Activated T-helper 2 cell treated with anti-CD3 and anti-CD28 coated beads, Interferon-gamma antibody, Interleukin-2, Interleukin-4, amounts not matched to agents 10 μg/mL and 5 μg/mL and 100 μg/mL, durations not matched to agents 14 hours and 24 hours and 36 hours (primary cell): ENCODE data around the gene FOXO1. TPM values are rescaled to one million over a fixed set of nuclear protein-coding genes. Genes with fewer than 3 reads are reported as not detected.

Experiments
- DNase-seq: peaks from one replicate; pipeline ENCODE4 v3.0.0; 2021; ENCODE audit warnings: low spot score
- H3K27ac Mint-ChIP-seq: one replicate; pipeline ENCODE4 v1.8.0; 2021; ENCODE audit warnings: mixed read lengths
- H3K27me3 Mint-ChIP-seq: one replicate; pipeline ENCODE4 v1.8.0; 2021; ENCODE audit warnings: low read depth, mixed read lengths
- H3K36me3 Mint-ChIP-seq: one replicate; pipeline ENCODE4 v1.8.0; 2021; ENCODE audit warnings: low read depth, mixed read lengths
- H3K4me1 Mint-ChIP-seq: one replicate; pipeline ENCODE4 v1.8.0; 2021; ENCODE audit warnings: low read depth, mixed read lengths
- H3K4me3 Mint-ChIP-seq: one replicate; pipeline ENCODE4 v1.8.0; 2021; ENCODE audit warnings: low read depth, mild to moderate bottlenecking, moderate library complexity, mixed read lengths
- H3K9me3 Mint-ChIP-seq: one replicate; pipeline ENCODE4 v1.8.0; 2021; ENCODE audit warnings: mixed read lengths
- intact Hi-C: fragments of 100-400 bp; cut with micrococcal nuclease; formaldehyde crosslinking; loops from one replicate; pipeline ENCODE4 v1.15.1; 2023
- total RNA-seq: library from RNA; stranded (reverse); gene quantifications from 2 replicates; pipeline ENCODE4 v1.2.3, GENCODE V29; 2022

FOXO1 gene
- total RNA-seq, 1 donor from 2014 or later, result 38.3 TPM

DNA sequence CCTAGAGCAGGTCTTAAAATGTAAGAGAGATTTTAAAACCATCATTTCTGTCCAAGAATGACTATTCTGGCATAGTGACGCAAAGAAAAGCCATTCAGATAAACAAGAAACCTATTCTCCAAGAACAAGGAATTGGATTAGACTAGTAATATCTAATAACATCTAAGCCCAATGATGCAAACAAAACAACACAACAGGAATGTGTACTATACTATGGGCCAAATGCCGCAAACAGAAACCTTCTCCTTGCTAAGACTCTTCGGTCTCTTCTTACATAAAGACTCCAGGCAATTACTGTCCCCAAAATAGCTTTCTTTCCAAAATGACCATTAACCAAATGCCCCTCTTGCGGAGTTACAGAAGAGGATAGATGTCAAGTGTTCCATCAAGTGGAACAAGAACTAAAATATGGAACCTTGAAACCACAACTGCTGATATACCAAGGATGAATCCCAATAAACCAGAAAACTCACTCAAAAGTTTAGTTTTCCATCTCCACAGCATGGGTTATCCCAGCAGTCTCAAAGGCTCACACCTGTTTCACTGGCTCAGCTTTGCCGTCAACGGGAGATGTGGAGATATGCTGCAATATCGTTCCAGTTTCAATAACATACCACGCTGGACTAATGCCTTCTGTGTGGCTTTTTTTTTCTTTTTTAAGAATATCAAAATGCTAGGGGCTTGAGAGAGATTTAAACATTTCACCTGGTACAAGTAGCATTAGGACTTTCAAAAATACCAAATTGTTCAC lies 76.2 kb downstream of the FOXO1 start:
- DNase-seq, result no peak
- Mint-ChIP-seq H3K27ac (no peak overlapping the region), H3K36me3 (peaks cover 11% of the 10 kb centered on the region), H3K4me1 (peaks cover 66% of the 10 kb centered on the region), H3K9me3 (no peaks in the 10 kb centered on the region), H3K4me3 (no peak overlapping the region), H3K27me3 (no peaks in the 10 kb centered on the region)
- intact Hi-C loops, result no loop called here

- Mint-ChIP-seq H3K27ac (peak overlapping the region; percentile 1), H3K9me3 (no peaks in the 10 kb centered on the region), H3K4me1 (peaks cover 67% of the 10 kb centered on the region), H3K36me3 (peaks cover 13% of the 10 kb centered on the region), H3K27me3 (no peaks in the 10 kb centered on the region), H3K4me3 (no peak overlapping the region)
- intact Hi-C loops, result no loop called here
- DNase-seq, result no peak
These were observed 76.9 kb downstream of the FOXO1 start for GRCh38 chr13:40589285-40590109.

DNA sequence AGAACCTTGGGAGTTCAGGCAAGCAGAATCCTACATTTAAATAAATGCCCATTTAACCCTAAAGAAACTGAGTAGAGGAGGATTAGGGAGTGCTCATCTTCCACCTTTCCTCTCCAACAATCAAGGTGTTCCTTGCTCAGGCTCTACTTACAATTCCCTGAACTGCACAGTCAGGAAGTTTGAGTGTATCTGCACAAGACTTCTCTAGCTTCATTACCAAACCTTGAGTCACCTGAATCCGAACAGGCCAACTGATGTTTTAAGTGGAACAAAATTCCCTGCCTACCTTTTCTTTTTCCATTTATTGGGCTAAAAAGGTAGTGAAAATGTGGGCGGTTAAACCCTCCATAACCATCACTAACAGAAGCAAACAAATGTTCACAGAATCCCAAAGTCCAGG lies 78.3 kb downstream of the FOXO1 start:
- Mint-ChIP-seq H3K36me3 (peaks cover 22% of the 10 kb centered on the region), H3K4me1 (peaks cover 67% of the 10 kb centered on the region), H3K9me3 (peaks cover 10% of the 10 kb centered on the region), H3K27ac (no peak overlapping the region), H3K27me3 (no peaks in the 10 kb centered on the region), H3K4me3 (no peak overlapping the region)
- intact Hi-C loops, result no loop called here
- DNase-seq, result no peak

GRCh38 chr13:40586886-40587565 lies 79.4 kb downstream of the FOXO1 start:
- Mint-ChIP-seq H3K4me3 (no peak overlapping the region), H3K27me3 (no peaks in the 10 kb centered on the region), H3K9me3 (peaks cover 19% of the 10 kb centered on the region), H3K36me3 (peaks cover 32% of the 10 kb centered on the region), H3K27ac (no peak overlapping the region), H3K4me1 (peaks cover 67% of the 10 kb centered on the region)
- DNase-seq, result no peak
- intact Hi-C loops, result no loop called here

DNA sequence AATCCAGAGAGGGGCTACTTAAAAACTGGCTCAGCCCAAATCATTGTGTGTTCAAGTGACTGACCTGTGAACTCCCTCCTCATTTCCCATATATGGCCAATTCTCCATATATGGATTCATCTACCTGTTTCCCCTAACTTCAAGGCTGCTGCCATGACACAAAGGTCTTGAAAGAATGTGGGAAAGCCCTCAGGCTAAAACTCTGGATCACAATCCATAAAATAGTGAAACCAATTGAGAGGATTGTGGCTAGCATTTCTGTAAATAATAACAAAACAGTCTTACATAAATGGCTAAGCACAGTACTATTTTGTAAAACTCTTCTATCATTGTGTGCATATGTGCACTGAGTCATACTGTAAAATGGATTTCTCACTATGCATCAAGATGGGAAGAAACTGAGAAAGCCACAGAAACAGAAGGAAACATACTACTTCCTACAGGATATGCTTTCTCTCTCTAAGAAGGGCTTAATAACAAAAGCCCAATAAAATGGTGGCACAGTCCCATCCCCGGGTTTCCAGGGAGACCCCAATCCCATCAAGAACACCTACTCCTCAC lies 80.5 kb downstream of the FOXO1 start:
- no peaks in the 10 kb centered on the region for H3K27me3 Mint-ChIP-seq
- no peak overlapping the region for H3K4me3 Mint-ChIP-seq
- no peak overlapping the region for H3K27ac Mint-ChIP-seq
- H3K36me3 Mint-ChIP-seq, result peaks cover 35% of the 10 kb centered on the region
- H3K4me1 Mint-ChIP-seq, result peaks cover 70% of the 10 kb centered on the region
- no peak for DNase-seq
- H3K9me3 Mint-ChIP-seq, result peaks cover 19% of the 10 kb centered on the region
- intact Hi-C loops, result no loop called here

DNA sequence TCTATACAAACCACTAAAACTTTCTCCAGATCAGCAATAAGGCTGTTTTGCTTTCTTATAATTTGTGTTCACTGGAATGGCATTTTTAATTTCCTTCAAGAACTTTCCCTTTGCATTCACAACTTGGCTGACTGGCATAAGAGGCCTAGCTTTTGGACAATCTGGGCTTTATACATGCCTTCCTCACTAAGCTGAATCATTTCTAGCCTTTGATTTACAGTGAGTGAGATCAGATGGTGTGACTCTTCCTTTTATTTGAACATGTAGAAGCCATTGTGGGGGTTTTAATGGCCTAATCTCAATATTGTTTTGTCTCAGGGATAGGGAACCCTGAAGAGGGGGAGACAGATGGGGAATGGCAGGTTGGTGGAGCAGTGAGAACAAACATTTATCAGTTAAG lies 82.7 kb downstream of the FOXO1 start:
- intact Hi-C loops, result no loop called here
- H3K9me3 Mint-ChIP-seq, result peaks cover 19% of the 10 kb centered on the region
- H3K4me3 Mint-ChIP-seq, result no peak overlapping the region
- peaks cover 28% of the 10 kb centered on the region for H3K36me3 Mint-ChIP-seq
- H3K4me1 Mint-ChIP-seq, result peaks cover 57% of the 10 kb centered on the region
- no peaks in the 10 kb centered on the region for H3K27me3 Mint-ChIP-seq
- peak overlapping the region; percentile 24 for H3K27ac Mint-ChIP-seq
- DNase-seq, result no peak

DNA sequence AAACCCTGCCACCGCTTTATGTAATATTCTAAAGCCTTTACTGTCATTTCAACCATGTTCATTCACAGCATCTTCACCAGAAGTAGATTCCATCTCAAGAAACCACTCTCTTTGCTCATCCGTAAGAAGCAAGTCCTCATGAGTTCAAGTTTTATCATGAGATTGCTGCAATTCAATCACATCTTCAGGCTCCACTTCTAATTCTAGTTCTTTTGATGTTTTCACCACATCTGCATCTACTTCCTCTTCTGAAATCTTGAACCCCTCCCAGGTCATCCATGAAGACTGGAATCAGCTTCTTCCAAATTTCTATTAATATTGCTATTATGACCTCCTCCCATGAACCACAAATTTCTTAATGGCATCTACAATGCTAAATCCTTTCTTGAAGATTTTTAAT lies 83.9 kb downstream of the FOXO1 start:
- DNase-seq, result no peak
- peaks cover 28% of the 10 kb centered on the region for H3K36me3 Mint-ChIP-seq
- H3K27me3 Mint-ChIP-seq, result no peaks in the 10 kb centered on the region
- no peak overlapping the region for H3K4me3 Mint-ChIP-seq
- H3K27ac Mint-ChIP-seq, result no peak overlapping the region
- H3K9me3 Mint-ChIP-seq, result peaks cover 19% of the 10 kb centered on the region
- intact Hi-C loops, result no loop called here
- H3K4me1 Mint-ChIP-seq, result peaks cover 60% of the 10 kb centered on the region

- Mint-ChIP-seq H3K4me1 (peaks cover 59% of the 10 kb centered on the region), H3K27ac (no peak overlapping the region), H3K4me3 (no peak overlapping the region), H3K36me3 (peaks cover 28% of the 10 kb centered on the region), H3K9me3 (peaks cover 19% of the 10 kb centered on the region), H3K27me3 (no peaks in the 10 kb centered on the region)
- no peak for DNase-seq
- intact Hi-C loops, result no loop called here
These were observed 85.2 kb downstream of the FOXO1 start for GRCh38 chr13:40581277-40581579.

- intact Hi-C loops, result no loop called here
- no peaks in the 10 kb centered on the region for H3K27me3 Mint-ChIP-seq
- H3K4me1 Mint-ChIP-seq, result peaks cover 58% of the 10 kb centered on the region
- H3K9me3 Mint-ChIP-seq, result peaks cover 19% of the 10 kb centered on the region
- DNase-seq, result no peak
- peaks cover 25% of the 10 kb centered on the region for H3K36me3 Mint-ChIP-seq
- H3K27ac Mint-ChIP-seq, result no peak overlapping the region
- H3K4me3 Mint-ChIP-seq, result no peak overlapping the region
These were observed 85.7 kb downstream of the FOXO1 start for GRCh38 chr13:40580566-40581276.

GRCh38 chr13:40579535-40579934 lies 86.9 kb downstream of the FOXO1 start:
- intact Hi-C loops, result no loop called here
- peaks cover 19% of the 10 kb centered on the region for H3K9me3 Mint-ChIP-seq
- no peaks in the 10 kb centered on the region for H3K27me3 Mint-ChIP-seq
- no peak overlapping the region for H3K27ac Mint-ChIP-seq
- peaks cover 25% of the 10 kb centered on the region for H3K36me3 Mint-ChIP-seq
- peaks cover 66% of the 10 kb centered on the region for H3K4me1 Mint-ChIP-seq
- no peak overlapping the region for H3K4me3 Mint-ChIP-seq
- DNase-seq, result no peak

- H3K4me3 Mint-ChIP-seq, result no peak overlapping the region
- intact Hi-C loops, result no loop called here
- no peak for DNase-seq
- peaks cover 9% of the 10 kb centered on the region for H3K9me3 Mint-ChIP-seq
- no peaks in the 10 kb centered on the region for H3K27me3 Mint-ChIP-seq
- H3K4me1 Mint-ChIP-seq, result peaks cover 71% of the 10 kb centered on the region
- H3K27ac Mint-ChIP-seq, result no peak overlapping the region
- H3K36me3 Mint-ChIP-seq, result peaks cover 16% of the 10 kb centered on the region
These were observed 88.4 kb downstream of the FOXO1 start for GRCh38 chr13:40578055-40578454.

GRCh38 chr13:40576369-40576768 lies 90.1 kb downstream of the FOXO1 start:
- DNase-seq, result no peak
- intact Hi-C loops, result no loop called here
- Mint-ChIP-seq H3K4me1 (peaks cover 71% of the 10 kb centered on the region), H3K27ac (peak overlapping the region; percentile 12), H3K36me3 (peaks cover 6% of the 10 kb centered on the region), H3K4me3 (no peak overlapping the region), H3K27me3 (no peaks in the 10 kb centered on the region), H3K9me3 (no peaks in the 10 kb centered on the region)
